Mammary epithelial cell (primary cell): ENCODE measurements around the gene FKBP5.

Source experiments
- CTCF ChIP-seq, 2 donors: IDR thresholded peaks in 1 of 2; conservative IDR thresholded peaks in 1 of 2; 2 replicates each; pipeline ENCODE4 v1.5.1; 2011 to 2012; ENCODE audit warnings: inconsistent platforms in 2 of 2, low read length in 2 of 2, mild to moderate bottlenecking in 2 of 2, control low read depth in 1 of 2, low read depth in 1 of 2; ENCODE audit not compliant: insufficient read depth in 1 of 2; ENCODE audit errors: extremely low read depth in 1 of 2
- EZH2 ChIP-seq: IDR thresholded peaks from 2 replicates; pipeline ENCODE4 v1.6.1; 2012; ENCODE audit warnings: low read length, inconsistent platforms, borderline replicate concordance

GRCh38 chr6:35581633-35582032 lies 107.1 kb downstream of the FKBP5 start:
- TF ChIP-seq CTCF (conservative IDR thresholded peaks at IDR 0.05 in 1 of 2, IDR thresholded peaks at IDR 0.05 in 1 of 2; ENCODE audit: extremely low read depth in 1 of 2, insufficient read depth in 1 of 2, low read depth in 1 of 2, low read length in 2 of 2) = no peak
- no peak for TF ChIP-seq EZH2
